Measurements from ENCODE around the gene BAIAP2L2.
A peak's percentile ranks its signal among the peaks of the same experiment; 100 is the strongest.

BAIAP2L2 gene

GRCh38 chr22:38067761-38068360, 42.6 kb downstream of the BAIAP2L2 start:
- no peak overlapping the region for H3K4me3 ChIP-seq (ENCODE audit: low read length)
- H3K9me3 ChIP-seq (ENCODE audit: insufficient read depth, low read depth, low read length) = no peaks in the 10 kb centered on the region
- no peaks in the 10 kb centered on the region for H3K4me1 ChIP-seq (ENCODE audit: insufficient read depth, low read length)
- peaks cover 61% of the 10 kb centered on the region for H3K36me3 ChIP-seq (ENCODE audit: insufficient read depth, low read depth, low read length)
- no peak overlapping the region for H3K9ac ChIP-seq (ENCODE audit: low read depth, low read length)
- H3K27me3 ChIP-seq (ENCODE audit: insufficient read depth, low read length) = no peaks in the 10 kb centered on the region
- H3K27ac ChIP-seq (ENCODE audit: low read length) = no peak overlapping the region

DNA sequence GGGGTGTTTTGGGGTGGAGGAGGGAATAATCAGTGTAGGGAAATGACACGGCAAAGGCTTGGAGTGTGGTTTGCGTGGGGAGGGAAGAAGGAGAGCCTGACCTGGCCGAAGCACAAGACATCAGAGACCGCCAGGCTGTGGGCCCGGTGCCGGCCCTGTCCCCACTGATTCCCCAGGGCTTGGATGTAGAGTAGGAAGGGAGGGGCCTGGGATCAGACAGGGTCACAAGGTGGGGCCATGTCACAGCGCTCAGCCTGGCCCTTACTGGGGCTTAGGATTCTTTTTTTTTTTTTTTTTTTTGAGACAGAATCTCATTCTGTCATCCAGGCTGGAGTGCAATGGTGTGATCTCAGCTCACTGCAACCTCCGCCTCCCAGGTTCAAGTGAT, 43.5 kb downstream of the BAIAP2L2 start:
- H3K9me3 ChIP-seq (ENCODE audit: insufficient read depth, low read depth, low read length) = no peaks in the 10 kb centered on the region
- H3K4me1 ChIP-seq (ENCODE audit: insufficient read depth, low read length) = no peaks in the 10 kb centered on the region
- no peak overlapping the region for H3K27ac ChIP-seq (ENCODE audit: low read length)
- H3K4me3 ChIP-seq (ENCODE audit: low read length) = no peak overlapping the region
- H3K27me3 ChIP-seq (ENCODE audit: insufficient read depth, low read length) = no peaks in the 10 kb centered on the region
- H3K9ac ChIP-seq (ENCODE audit: low read depth, low read length) = no peak overlapping the region
- H3K36me3 ChIP-seq (ENCODE audit: insufficient read depth, low read depth, low read length) = peaks cover 57% of the 10 kb centered on the region

DNA sequence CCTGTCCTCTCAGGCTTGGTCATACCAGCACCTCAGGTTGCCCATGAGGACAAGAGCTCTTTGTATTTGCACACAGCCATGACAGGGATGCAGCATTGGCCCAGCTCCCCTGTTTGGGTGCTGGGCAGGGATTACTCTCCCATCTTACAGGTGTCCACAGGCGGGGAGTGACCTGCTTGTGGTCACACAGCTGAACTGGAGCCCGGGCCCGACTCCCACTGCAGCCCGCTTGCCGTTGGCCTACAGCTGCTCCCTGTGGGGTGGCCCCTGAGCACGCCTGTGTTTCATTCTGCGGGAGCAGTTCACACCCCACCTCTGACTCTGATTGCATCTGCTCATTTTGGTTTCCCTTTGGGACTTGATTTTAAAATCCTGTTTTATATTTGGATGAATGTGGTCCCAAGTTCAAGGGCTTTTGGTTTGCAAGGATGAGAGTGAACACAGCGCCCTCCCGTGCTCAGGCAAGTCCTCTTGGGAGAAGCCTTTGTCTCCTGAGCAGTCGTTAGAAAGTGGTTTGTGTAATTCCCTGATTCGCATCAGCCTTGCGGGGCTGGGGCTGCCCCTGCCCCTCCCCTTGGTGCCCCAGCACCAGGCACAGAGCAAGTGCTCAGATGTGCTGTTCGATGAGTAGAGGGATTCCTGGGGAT, 44.0 kb downstream of the BAIAP2L2 start:
- no peaks in the 10 kb centered on the region for H3K4me1 ChIP-seq (ENCODE audit: insufficient read depth, low read length)
- H3K36me3 ChIP-seq (ENCODE audit: insufficient read depth, low read depth, low read length) = peaks cover 56% of the 10 kb centered on the region
- H3K9ac ChIP-seq (ENCODE audit: low read depth, low read length) = no peak overlapping the region
- no peaks in the 10 kb centered on the region for H3K9me3 ChIP-seq (ENCODE audit: insufficient read depth, low read depth, low read length)
- no peaks in the 10 kb centered on the region for H3K27me3 ChIP-seq (ENCODE audit: insufficient read depth, low read length)
- no peak overlapping the region for H3K4me3 ChIP-seq (ENCODE audit: low read length)
- no peak overlapping the region for H3K27ac ChIP-seq (ENCODE audit: low read length)

- Histone ChIP-seq H3K4me1 (ENCODE audit: insufficient read depth, low read length) (no peaks in the 10 kb centered on the region), H3K9ac (ENCODE audit: low read depth, low read length) (no peak overlapping the region), H3K9me3 (ENCODE audit: insufficient read depth, low read depth, low read length) (no peaks in the 10 kb centered on the region), H3K36me3 (ENCODE audit: insufficient read depth, low read depth, low read length) (peaks cover 53% of the 10 kb centered on the region), H3K27ac (ENCODE audit: low read length) (no peak overlapping the region), H3K27me3 (ENCODE audit: insufficient read depth, low read length) (no peaks in the 10 kb centered on the region), H3K4me3 (ENCODE audit: low read length) (no peak overlapping the region)
These were observed 44.9 kb downstream of the BAIAP2L2 start for GRCh38 chr22:38065539-38065938.

DNA sequence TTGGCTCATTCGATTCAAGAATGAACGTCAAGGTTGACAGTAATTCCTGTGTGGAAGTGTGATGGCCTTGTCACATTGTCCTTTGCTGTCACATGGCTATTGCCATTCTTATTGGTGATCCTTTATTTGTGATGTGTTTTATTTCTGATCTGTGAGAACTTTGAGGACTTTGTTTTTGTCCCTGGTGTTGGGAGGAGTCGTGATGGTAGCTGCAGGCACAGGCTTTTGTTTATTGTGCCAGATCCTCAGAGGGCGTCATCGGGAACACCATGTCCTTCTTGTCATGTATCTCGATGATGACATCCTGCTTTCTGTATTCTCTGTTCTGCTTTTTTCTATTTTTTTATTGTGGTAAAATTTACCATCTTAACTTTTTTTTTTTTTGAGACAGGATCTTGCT, 47.7 kb downstream of the BAIAP2L2 start:
- no peaks in the 10 kb centered on the region for H3K27me3 ChIP-seq (ENCODE audit: insufficient read depth, low read length)
- peaks cover 56% of the 10 kb centered on the region for H3K36me3 ChIP-seq (ENCODE audit: insufficient read depth, low read depth, low read length)
- H3K4me1 ChIP-seq (ENCODE audit: insufficient read depth, low read length) = 0 out of 2 replicates have a peak, but pooled peaks cover 2% of the 10 kb centered on the region
- H3K27ac ChIP-seq (ENCODE audit: low read length) = no peak overlapping the region
- H3K9me3 ChIP-seq (ENCODE audit: insufficient read depth, low read depth, low read length) = no peaks in the 10 kb centered on the region
- H3K9ac ChIP-seq (ENCODE audit: low read depth, low read length) = no peak overlapping the region
- no peak overlapping the region for H3K4me3 ChIP-seq (ENCODE audit: low read length)

DNA sequence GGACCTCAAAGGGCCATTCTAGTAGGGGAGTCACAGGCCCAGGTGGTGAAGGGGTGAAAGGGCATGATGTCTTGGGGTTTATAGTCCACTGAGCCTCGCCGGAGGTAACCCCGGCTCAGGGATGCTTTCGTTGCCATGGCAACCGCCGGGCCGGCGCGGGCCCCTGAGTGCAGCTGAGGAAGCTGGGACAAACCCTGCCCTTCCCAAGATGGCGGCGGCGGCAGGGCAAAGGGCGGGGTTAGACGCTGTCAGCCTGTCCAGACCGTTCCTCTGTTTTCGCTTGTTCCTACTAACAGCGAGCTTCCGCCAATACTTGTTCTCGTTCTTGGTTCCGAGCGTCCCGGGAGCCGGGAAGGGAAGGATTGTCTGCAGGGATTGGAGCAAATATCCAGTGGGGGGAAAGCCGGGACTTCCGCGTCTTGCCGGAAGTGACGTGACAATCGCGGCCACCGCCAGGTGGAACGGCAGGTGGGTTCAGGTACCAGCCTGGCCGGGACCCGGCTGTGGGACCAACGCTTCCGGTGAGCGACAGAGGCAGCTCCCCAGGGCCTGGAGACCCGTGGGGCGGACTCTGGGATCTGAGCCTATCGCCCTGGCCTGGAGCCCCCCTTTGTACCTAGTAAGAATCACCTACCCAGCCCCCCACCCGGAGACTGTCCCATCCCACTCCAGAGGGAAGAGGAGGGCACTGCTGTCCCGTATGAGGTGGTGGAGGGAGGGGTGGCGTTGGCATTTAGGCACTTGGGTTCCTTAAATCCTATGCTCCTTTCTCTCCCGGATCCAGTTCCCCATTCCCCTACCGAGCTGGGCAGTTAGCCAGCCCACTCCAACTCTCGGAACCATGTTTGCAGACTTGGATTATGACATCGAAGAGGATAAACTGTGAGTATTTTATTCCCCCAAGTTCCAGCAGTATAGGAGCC, 53.3 kb downstream of the BAIAP2L2 start, which contains the start of gene PICK1:
PICK1 (plus strand) TSS at position 436 of the 923 bp plus-strand sequence; CDS start at position 842, 406 bp downstream.
- peak within 1 kb of the TSS; percentile 83 for H3K4me3 ChIP-seq (ENCODE audit: low read length)
- peak within 1 kb of the TSS; percentile 83 for H3K9ac ChIP-seq (ENCODE audit: low read depth, low read length)
- H3K4me1 ChIP-seq (ENCODE audit: insufficient read depth, low read length) = 0 out of 2 replicates have a peak, but pooled peaks cover 2% of the 10 kb centered on the region
- no peaks in the 10 kb centered on the region for H3K9me3 ChIP-seq (ENCODE audit: insufficient read depth, low read depth, low read length)
- H3K36me3 ChIP-seq (ENCODE audit: insufficient read depth, low read depth, low read length) = peaks cover 22% of the 10 kb centered on the region
- peak within 1 kb of the TSS; percentile 90 for H3K27ac ChIP-seq (ENCODE audit: low read length)
- 0 out of 2 replicates have a peak, but pooled peaks cover 4% of the 10 kb centered on the region for H3K27me3 ChIP-seq (ENCODE audit: insufficient read depth, low read length)

DNA sequence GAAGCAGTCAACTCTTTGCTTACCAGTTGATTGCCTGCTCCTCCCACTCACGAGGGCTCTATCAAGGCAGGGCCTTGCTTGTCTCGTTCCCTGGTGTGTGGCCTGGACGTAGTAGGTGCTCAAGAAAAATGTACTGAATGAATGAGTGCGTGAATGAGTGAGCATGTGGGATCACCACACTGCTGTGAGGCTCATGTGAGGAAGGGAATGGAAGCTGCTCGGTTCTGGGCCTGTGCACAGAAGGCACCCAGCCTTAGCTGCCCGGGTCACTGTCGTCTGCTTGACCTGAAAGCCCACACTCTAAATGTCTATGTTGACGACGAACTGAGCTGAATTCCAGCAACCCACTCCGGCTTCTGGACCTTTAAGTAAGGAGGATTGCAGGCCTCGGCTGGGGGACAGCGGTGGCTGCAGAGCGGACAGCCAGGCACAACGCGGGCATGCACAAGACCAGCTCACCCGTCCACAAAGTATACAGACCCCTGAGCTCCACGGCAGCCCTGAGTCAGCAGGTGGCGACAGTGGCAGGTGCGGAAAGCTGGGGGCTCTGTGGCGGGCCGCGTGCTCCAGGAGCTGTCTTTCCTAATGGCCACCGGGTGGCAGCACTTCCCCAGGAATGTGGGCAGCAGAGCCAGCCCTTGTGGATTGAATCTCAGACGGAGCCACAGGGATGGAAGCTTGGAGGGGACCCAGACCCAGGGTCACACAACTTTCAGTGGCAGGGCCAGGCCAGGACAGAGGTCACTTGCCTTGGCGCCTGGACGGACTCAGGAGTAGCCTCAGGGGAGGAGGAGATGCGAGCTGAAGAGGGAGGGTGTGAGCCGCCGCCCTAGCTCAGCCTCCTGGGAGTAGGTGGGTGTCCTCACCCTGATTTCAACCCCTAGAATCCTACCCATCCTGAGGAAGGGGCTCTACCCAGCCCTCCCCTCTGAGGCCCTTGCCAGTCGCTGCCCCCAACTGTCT, 58.3 kb downstream of the BAIAP2L2 start:
- no peak overlapping the region for H3K27ac ChIP-seq (ENCODE audit: low read length)
- no peaks in the 10 kb centered on the region for H3K4me1 ChIP-seq (ENCODE audit: insufficient read depth, low read length)
- H3K27me3 ChIP-seq (ENCODE audit: insufficient read depth, low read length) = 0 out of 2 replicates have a peak, but pooled peaks cover 4% of the 10 kb centered on the region
- no peak overlapping the region for H3K9ac ChIP-seq (ENCODE audit: low read depth, low read length)
- no peaks in the 10 kb centered on the region for H3K9me3 ChIP-seq (ENCODE audit: insufficient read depth, low read depth, low read length)
- H3K4me3 ChIP-seq (ENCODE audit: low read length) = no peak overlapping the region
- H3K36me3 ChIP-seq (ENCODE audit: insufficient read depth, low read depth, low read length) = no peaks in the 10 kb centered on the region

DNA sequence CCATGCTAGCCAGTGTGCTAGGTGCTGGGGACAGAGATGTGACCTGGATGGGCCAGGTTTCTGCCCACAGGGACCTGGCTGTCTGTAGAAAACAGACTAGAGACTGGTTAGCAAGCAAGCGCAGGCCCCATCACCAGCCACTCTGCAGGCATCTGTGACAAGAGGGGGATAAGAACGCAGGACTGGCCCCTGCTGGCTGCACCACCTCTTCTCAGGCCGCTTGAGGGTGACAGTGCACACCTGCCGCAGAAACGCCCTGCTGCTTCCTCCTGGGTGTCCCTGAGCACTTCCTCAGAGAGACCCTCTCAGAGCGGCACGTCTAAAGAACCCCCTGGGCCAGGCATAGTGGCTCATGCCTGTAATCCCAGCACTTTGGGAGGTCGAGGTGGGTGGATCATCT, 59.2 kb downstream of the BAIAP2L2 start:
- Histone ChIP-seq H3K9me3 (ENCODE audit: insufficient read depth, low read depth, low read length) (no peaks in the 10 kb centered on the region), H3K36me3 (ENCODE audit: insufficient read depth, low read depth, low read length) (no peaks in the 10 kb centered on the region), H3K4me3 (ENCODE audit: low read length) (no peak overlapping the region), H3K27ac (ENCODE audit: low read length) (no peak overlapping the region), H3K9ac (ENCODE audit: low read depth, low read length) (no peak overlapping the region), H3K27me3 (ENCODE audit: insufficient read depth, low read length) (0 out of 2 replicates have a peak, but pooled peaks cover 4% of the 10 kb centered on the region), H3K4me1 (ENCODE audit: insufficient read depth, low read length) (no peaks in the 10 kb centered on the region)

GRCh38 chr22:38050720-38051119, 59.8 kb downstream of the BAIAP2L2 start:
- Histone ChIP-seq H3K27ac (ENCODE audit: low read length) (no peak overlapping the region), H3K27me3 (ENCODE audit: insufficient read depth, low read length) (0 out of 2 replicates have a peak, but pooled peaks cover 4% of the 10 kb centered on the region), H3K4me1 (ENCODE audit: insufficient read depth, low read length) (no peaks in the 10 kb centered on the region), H3K36me3 (ENCODE audit: insufficient read depth, low read depth, low read length) (no peaks in the 10 kb centered on the region), H3K4me3 (ENCODE audit: low read length) (no peak overlapping the region), H3K9ac (ENCODE audit: low read depth, low read length) (no peak overlapping the region), H3K9me3 (ENCODE audit: insufficient read depth, low read depth, low read length) (no peaks in the 10 kb centered on the region)

GRCh38 chr22:38049812-38050619, 60.5 kb downstream of the BAIAP2L2 start:
- Histone ChIP-seq H3K27me3 (ENCODE audit: insufficient read depth, low read length) (0 out of 2 replicates have a peak, but pooled peaks cover 4% of the 10 kb centered on the region), H3K4me1 (ENCODE audit: insufficient read depth, low read length) (no peaks in the 10 kb centered on the region), H3K36me3 (ENCODE audit: insufficient read depth, low read depth, low read length) (no peaks in the 10 kb centered on the region), H3K9ac (ENCODE audit: low read depth, low read length) (no peak overlapping the region), H3K27ac (ENCODE audit: low read length) (no peak overlapping the region), H3K4me3 (ENCODE audit: low read length) (no peak overlapping the region), H3K9me3 (ENCODE audit: insufficient read depth, low read depth, low read length) (no peaks in the 10 kb centered on the region)

Measured in iPS-20b (cell line).